IPS DF 4.7 (cell line): ENCODE results near the gene C9orf50.
"Not testable (repeated sequence)": the region's sequence is repeated elsewhere in the genome, so short reads cannot be mapped to it uniquely, and the experiment has no call there.

Source experiments
- DNase-seq: peaks from one replicate; pipeline ENCODE4 v3.0.0-alpha.2; 2013; ENCODE audit warnings: low spot score; ENCODE audit errors: extremely low read depth

The C9orf50 gene, protein sequence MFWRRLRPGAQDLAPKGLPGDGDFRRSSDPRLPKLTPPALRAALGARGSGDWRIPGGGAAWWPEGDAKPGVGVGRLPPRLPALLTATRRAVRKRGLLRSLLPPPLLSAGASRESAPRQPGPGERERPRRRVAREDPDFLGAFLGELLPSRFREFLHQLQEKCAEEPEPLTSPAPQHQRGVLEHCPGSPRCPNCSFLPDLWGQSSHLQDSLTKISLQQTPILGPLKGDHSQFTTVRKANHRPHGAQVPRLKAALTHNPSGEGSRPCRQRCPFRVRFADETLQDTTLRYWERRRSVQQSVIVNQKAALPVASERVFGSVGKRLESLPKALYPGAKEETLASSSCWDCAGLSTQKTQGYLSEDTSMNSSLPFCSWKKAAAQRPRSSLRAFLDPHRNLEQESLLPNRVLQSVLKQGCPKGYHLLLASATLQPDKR

DNA sequence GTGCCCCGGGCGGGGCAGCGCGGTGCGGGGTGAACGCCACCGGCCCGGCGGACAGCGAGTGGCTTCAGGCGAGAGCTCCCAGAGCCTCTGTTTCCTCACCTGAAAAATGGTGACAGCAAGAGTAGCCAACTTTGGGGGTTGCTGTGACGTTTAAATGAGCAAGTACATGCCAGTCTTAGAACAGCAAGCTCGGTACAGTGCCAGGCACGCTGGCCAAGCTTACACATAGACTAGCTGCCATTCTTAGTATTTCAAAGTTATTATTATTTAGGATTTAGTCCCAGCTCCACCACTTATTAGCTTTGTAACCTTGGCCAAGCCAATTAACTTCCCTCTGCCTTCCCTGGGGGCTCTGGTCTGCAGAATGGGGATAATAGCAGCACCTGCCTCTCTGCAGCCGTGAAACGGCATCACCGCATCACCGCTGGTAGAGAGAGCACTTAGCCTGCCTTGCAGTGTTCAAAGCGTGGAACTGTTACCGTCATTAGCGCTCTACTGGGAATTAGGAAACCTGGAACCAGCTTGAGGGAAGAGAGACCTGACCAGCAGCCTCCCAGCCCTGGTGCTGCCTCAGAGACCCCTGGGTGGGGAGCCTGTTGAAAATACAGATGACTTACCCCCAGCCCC lies at the start of gene C9orf50:
TSS of gene C9orf50 (minus strand) at position 433 of the 627 bp plus-strand sequence. CDS start 527 bp downstream, outside the sequence.
- DNase-seq: no peak

DNA sequence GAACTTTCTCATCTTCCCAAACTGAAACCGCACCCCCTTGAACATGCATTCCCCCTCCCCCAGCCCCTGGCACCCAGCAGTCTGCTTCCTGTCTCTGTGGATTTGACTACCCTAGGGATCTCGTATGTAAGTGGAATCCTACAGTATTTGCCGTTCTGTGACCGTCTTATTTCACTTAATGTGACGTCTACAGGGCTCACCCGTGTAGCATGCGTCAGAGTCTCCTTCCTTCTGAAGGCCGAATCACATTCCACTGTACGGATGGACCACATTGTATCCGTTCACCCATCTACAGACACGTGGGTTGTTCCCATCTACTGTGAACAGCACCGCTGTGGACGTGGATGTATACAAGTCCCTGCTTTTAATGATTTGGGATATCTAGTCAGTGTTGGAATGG lies 49.0 kb upstream of the C9orf50 start:
- DNase-seq: no peak

DNA sequence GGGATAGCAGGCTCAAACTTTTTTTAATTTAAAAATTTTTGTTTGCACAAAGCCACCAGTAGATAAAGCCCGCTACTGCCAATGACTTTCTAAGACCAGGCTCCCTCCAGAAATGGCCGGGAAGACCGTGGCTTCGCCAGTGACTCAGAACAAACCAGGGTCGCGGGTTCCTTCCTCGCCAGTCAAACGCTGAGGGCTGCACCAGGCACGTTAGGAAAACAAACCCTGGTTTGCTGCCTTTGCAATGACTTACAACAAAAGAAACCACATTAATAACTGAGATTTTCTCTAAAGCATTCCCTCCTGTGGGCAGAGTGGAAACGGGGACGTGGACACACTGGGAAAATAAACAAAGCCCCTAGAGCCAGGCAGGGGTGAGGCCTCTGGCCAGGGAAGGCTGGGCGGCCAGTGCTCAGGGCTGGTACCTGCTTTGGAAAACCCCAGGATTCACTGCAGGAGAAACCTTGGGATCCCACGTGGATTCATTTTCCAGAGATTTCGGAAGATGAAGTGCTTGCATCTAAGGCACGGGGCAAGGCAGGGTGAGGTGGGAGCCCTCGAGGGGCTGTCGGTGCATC lies 48.3 kb upstream of the C9orf50 start:
- DNase-seq: no peak

DNA sequence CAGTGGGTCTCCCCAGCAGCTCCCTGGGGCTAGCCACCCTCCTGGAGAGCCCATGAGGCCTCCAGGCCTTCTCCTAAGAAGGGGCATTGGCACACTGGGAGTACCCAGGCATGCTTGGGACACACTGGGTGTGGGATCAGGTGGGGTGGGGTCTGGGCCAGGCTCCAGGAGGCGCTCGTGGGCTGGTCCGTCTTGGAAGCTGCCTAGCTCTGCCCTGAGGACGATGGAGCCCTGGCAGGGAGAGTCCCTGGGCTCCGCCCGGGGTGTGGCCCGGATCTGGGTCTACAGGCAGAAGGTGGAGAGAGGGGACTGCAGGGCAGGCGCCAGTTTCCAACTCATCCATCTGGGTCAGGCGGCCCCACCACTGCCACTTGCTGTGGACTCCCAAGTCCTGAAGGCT lies 46.9 kb upstream of the C9orf50 start:
- DNase-seq: no peak

DNA sequence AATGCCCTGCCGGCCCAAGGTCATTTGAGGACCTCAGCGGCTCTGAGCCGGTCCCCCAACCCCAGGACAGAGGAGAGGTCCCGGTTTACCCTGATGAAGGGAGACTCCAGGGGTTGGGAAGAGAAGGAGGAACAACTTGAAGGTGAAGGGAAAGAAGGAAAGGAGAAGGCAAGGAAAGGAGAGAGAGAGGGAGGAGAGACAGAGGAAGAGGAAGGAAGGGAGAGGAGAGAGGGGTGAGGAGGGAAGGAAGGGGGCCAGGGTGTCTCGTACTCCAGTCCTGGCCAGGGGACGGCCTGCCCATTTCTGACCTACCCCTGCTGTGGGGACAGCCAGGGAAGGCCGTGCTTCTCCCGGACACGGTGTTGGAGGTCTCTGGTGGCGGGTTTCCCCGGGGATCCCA lies 46.5 kb upstream of the C9orf50 start:
- no peak for DNase-seq

DNA sequence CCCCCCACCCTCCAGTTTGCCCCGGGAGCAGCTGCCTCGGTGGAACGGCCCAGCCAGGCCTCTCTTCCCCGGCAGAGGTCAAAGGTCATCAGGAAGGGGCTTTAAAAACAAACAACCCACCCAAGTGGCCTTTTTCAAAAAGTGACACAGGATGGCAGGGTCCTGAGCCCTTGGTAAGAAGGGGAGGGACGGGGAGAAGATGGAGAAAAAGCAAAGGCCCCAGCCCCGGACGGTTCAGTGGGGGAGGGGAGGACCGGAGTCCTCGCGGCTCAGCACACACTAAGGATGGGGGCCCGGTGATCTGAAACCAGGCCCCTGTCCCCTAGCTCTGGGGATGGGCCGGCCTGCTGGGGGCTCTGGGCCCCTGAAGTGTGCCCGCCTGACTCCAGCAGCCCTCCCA lies 45.7 kb upstream of the C9orf50 start:
- no peak for DNase-seq

DNA sequence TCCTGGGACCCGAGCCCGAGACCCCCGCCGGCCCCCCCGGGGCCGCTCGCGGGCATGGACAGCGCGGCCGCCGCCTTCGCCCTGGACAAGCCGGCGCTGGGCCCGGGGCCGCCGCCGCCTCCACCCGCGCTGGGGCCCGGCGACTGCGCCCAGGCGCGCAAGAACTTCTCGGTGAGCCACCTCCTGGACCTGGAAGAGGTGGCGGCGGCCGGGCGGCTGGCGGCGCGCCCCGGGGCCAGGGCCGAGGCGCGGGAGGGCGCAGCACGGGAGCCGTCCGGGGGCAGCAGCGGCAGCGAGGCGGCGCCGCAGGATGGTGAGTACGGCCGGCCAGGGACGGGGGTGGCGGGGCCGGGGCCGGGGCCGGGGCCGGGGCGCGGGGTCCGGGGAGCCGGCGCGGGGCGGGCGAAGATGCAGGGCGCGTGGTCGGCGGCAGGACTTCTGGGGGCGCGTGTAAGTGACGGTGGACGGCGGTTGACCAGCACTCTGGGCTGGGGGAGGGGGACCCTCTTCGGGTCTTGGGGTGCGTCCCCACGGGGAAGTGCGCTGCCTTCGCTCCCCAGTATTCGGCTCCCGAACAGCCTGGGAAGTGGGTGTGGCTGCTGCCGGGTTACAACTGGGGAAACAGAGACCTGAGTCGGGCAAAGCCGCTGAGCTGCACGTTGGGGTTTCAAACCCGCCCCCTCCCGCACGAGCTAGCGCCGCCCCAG lies 45.1 kb upstream of the C9orf50 start:
- no peak for DNase-seq

DNA sequence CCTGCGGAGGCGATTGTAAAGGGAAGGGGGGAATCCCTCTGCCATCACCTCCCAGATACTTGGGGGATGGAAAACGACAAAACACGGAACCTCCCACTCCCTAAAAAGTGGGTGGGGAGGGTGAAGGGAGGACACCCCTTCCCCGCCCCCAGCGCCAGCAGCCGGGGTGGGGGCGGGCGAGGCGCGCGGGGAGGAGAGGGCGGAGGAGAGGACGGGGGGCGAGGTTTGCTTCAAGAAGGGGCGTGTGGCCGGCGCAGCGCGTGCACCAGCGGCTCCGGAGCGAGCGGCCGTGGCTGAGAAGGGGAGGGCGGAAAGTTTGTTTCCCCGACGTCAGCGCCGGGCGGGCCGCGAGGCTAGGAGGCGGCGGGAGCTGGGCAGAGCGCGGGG lies 44.5 kb upstream of the C9orf50 start, which contains the start of gene PRRX2:
TSS of gene PRRX2 (plus strand) at position 259 of the 387 bp plus-strand sequence. CDS start 221 bp downstream, outside the sequence.
- no peak for DNase-seq

DNA sequence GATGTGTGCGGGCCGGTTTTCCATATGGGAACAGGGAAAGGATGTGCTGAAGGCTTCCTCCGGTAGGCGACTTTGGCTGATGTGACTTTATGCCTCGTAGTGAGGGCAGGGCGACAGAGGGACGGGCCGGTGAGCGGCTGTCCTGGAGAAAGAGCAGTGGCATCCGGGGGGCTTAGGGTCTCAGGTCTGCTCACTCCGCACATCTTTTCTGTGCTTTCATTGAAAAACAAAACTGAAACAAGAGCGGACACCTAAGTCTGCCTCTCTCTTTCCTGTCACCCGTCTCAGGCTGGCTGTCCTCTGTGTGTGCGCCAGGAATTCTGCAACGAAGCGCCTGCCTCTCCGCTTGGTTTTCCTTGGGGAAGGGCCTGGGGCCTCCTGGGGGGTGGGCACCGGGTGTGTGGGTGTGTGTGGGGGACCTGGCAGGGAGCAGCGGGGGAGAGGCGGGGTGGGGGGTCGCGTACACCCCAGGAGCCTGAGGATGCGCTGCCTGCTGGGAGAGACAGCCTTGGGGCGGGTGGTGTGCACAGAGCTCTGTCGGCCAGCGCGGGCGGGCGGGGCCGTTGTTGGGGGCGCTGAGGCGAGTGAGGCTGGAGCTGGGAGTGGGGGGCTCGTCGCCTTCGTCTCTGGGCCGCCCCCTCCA lies 44.0 kb upstream of the C9orf50 start:
- no peak for DNase-seq

DNA sequence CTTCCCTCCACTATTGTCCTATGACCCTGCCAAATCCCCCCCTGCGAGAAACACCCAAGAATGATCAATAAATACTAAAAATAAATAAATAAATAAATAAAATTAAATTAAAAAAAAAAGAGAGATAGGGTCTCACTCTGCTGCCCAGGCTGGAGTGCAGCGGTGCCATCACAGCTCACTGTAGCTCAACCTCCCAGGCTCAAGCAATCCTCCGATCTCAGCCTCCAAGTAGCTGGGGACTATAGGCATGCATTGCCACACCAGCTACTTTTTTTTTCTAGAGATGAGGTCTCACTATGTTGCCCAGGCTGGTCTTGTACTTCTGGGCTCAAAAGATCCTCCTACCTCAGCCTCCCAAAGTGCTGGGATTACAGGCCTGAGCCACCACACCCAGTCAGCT lies 41.3 kb upstream of the C9orf50 start:
- not testable (repeated sequence) for DNase-seq

DNA sequence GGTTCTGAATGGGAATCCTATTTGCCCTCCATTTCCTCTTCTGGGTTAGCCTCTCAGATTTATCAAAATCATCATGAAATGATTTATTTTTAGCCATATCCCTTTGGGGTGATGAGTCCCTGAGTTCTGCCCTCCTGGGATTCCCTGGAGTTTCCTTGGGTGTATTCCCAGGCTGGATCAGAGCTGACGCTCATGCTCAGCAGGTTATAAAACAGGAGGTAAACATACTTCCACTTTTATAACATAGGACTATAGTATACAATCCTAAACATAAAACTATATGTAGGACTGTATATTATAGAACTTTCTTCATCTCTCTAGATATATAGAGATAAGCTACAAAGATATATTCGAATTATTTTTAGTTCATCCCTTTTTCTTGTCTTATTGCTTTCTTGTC lies 40.1 kb upstream of the C9orf50 start:
- DNase-seq: no peak

DNA sequence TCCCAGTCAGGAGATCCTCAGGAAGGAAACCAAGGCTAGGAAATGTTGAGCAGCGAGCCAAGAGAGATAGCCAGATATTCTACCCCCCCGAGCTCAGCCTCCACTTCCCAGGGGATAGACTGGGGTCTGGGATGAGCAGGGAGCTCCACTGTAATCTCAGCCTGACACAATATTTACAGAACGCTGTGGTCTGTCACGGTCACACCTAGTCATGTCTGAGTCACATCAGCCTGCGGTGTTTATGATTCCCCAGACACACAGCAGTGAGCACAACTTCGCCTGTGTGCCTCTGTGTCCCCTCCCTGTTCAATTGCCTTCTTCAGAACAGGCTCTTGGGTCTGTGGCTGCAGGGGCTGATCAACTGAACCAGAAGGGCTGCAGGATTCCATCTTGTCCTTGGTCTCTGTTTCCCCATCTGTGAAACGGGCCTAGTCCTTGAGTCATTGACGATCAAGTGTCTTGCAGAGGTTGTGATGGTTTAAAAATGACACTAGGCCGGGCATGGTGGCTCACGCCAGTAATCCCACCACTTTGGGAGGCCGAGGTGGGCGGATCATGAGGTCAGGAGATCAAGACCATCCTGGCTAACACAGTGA lies 36.0 kb upstream of the C9orf50 start:
- DNase-seq: no peak

DNA sequence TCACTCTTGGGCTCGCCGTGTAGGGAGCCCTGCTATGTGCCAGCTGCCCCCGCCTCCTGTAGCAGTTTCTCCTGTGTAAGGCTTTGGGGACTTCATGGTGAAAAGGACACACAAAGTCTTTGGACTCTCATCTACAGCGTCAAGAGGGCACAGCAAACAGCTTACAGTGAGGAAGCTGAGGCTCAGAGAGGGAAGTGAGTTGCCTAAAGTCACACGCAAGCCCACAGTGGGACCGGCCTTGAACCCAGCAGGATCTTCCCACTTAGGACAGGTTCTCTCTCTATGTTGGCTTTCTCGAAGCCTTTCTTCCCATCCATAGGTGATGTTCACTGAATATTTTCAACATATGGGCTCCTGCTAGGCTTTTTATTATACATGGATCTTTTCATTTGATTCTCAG lies 34.8 kb upstream of the C9orf50 start:
- DNase-seq: no peak

DNA sequence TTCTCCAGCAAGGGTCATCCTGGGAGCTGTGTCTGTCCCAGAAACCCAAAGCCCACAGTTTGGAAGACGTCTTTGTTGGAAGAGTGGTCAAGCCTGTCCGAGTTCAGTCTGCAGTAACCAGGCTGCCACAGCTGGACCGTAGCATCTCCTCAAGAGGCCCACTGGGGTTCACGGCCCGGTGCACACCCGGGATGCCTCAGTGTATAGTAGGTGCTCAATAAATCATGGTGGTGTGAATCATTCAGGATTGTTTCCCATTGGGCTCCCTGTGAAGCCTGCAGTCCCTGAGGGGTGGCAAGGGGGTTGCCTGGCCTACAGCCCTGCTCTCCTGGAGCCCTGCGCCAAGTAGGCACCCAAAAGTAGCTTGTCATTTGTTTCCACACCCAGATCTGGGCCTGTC lies 34.3 kb upstream of the C9orf50 start:
- no peak for DNase-seq

DNA sequence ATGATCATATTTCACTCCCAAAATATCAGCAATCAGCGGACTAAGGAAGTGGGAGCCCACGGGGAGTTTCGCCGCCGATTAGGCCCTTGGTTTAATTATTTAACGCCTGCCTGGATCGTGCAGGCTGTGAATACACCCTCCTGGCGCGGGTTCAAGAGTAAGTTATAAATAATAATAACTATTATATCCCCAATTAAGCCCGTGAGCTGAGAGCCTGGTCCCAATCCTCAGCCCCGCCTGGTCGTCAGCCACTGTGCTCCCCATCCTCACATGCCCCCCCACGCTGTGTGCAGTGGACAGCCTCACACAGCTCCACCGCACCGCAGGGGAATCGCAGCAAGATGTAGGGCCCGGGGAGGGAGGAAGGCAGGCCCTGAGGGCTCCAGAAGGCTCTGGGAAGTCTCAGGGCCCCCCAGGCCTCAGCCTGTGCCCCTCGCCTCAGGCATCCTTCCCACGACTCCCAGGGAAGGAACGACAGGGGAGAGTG lies 33.7 kb upstream of the C9orf50 start:
- DNase-seq: no peak

DNA sequence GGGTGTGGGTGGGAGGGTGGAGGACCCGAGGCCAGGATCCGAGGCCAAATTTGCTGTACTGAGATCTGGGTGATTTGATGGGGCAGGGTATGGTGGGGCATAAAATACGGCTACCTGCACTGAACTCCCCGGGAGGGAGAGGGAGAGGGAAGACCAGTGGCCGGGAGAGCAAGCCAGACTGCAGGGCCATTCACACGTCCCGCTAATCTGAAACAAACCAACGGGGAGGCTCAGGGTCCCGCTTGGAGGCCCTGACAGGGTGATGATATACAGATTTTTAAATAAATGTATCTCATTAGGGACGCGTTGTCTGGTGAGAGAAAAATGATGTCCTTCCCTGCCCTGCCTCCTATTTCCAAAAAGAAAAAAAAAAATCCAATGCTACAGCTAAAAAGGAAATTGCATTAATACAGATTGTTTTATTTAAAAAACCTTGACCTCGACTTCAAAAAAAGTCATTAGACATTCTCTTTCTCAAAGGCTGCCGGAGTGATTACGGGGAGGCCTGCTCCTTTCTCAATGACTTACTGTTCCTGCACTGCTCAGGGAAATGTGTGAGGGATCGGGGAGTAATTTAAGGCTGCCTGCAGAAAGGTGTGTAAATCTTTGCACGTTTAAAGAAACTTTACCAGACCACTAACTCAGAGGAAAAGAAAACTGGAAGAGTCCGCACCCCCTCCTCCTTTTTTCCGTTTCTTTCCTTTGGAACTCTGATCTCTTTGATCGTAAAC lies 33.1 kb upstream of the C9orf50 start:
- no peak for DNase-seq

DNA sequence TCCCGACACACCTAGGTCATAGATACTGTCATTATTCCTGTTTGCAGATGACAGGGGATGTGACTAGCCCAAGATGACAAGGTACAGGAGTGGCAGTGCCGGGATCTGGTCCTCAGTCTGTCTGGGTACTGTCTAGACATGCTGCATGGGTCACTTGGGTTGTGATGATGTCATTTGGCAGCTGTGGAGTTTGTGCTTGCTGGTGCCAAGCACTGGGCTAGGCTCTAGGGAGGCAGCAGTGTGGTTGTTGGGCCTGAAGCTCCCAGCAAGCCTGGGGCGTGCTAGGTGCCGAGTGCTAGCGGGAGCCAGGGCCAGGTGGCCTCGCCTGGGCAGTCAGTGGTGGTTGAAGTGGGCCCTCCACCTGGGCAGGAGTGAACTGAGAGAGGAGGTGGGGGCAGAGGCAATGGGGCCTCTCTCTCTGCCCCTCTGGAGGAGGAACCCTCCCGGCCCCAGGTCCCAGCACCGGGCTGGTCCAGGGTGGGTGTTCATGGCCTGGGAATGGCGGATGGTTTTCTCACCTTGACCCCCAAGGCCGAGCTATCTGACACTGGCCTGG lies 29.9 kb upstream of the C9orf50 start:
- DNase-seq: no peak

DNA sequence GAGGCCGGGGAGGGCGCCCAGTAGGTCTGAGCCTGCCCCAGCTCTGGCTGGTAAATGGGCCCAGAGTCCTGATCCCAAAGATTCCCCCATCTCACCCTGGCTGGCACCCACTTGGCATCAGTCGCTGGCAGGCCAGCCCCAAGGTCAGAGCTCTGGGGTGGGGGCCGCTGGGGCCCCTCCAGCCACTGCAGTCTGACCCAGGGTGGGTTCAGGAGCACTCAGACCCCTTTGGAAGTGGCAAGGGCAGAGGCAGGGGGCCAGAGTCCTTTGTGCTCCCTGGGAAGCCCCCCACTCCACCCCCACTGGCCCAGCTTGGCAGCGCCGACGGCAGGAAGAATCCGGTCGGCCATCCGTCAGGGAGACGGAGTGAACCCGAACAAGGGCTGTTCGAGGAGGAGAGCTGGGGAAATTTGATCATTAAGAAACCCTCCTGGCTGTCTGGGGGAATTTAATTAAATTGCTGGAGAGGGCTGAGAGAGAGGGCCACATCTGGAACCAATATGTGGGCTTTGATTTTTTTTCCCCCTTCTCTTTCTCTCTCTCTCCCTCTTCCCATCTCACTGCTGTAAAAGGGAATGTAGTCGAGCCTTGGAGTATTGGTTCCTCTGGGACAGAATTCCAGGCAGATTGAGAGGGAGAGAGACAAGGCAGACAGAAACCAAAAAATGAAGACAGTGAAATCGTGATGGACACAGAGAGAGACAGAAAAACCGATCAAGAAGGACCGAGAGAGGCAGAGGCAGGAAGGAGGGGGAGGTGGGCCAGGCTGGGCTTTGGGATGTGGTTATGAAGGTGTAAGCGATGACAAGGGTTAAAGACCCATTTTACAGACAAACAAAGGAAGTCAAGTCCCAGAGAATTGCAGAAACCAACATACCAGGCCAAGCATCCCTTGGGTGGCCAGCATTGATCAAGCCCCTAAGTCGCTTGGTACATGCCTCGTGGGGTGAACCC lies 29.1 kb upstream of the C9orf50 start:
- no peak for DNase-seq

DNA sequence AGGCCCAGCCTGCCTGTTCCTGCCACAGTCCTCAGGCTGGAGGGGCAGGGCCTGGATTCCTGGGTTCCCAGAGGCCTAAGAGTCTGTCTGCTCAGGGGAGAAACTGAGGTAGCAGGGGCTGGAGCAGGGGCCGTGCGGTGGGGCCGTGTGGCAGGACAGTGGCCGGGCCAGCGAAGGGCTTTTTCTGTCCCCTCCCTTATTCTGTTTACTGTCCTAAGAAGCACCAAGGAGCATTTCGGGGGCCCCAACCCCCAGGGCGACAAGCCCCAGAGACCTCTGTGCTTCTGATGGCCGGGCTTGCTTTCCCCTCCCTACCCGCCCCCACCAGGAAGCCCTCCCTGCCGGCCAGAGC lies 27.8 kb upstream of the C9orf50 start:
- no peak for DNase-seq
